Ascending aorta (tissue), 2 donors: ENCODE results near the gene ERCC3. TPM values are rescaled to one million over a fixed set of nuclear protein-coding genes. Genes with fewer than 3 reads are reported as not detected.
"Not testable (repeated sequence)": the region's sequence is repeated elsewhere in the genome, so short reads cannot be mapped to it uniquely, and the experiment has no call there.

Source experiments
- DNase-seq, 2 donors: peaks; one replicate each; pipeline ENCODE4 v3.0.0-alpha.2; 2019; ENCODE audit warnings: low spot score in 2 of 2
- H3K27ac ChIP-seq, 2 donors: fragments of 200-600 bp; sonication (generic); one replicate each; pipeline ENCODE4 v1.5.1; 2016 to 2017; ENCODE audit warnings: mild to moderate bottlenecking in 1 of 2
- H3K27me3 ChIP-seq: fragments of 200-600 bp; sonication (generic); one replicate; pipeline ENCODE4 v1.5.1; 2017
- H3K36me3 ChIP-seq, 2 donors: fragments of 200-600 bp; sonication (generic); one replicate each; pipeline ENCODE4 v1.5.1; 2016
- H3K4me1 ChIP-seq, 2 donors: fragments of 200-600 bp; sonication (generic); one replicate each; pipeline ENCODE4 v1.5.1; 2016 to 2017; ENCODE audit warnings: mild to moderate bottlenecking in 1 of 2
- H3K4me3 ChIP-seq, 2 donors: fragments of 200-600 bp; sonication (generic); one replicate each; pipeline ENCODE4 v1.5.1; 2016 to 2017; ENCODE audit warnings: mild to moderate bottlenecking in 1 of 2
- H3K9me3 ChIP-seq, 2 donors: fragments of 200-600 bp; sonication (generic); one replicate each; pipeline ENCODE4 v1.5.1; 2016
- CTCF ChIP-seq, 3 experiments: fragments of 200-600 bp in 2 of 3; fragments of 450-650 bp in 1 of 3; sonication (generic) in 2 of 3; IDR thresholded peaks; one replicate each; pipeline ENCODE4 v1.5.1; 2016 to 2019; ENCODE audit warnings: antibody characterized with exemption in 3 of 3, mild to moderate bottlenecking in 1 of 3, moderate library complexity in 1 of 3
- intact Hi-C: fragments of 100-400 bp; cut with DNase I; formaldehyde crosslinking; loops from one replicate; pipeline ENCODE4 v1.15.1; 2023
- total RNA-seq: library from RNA; depleted of rRNA; stranded (reverse); fragments of >200 nt; gene quantifications from one replicate; pipeline ENCODE4 v1.1.0, GENCODE V29; 2016

The ERCC3 gene
- total RNA-seq, 1 donor from 2014 or later, result 35.3 TPM

DNA sequence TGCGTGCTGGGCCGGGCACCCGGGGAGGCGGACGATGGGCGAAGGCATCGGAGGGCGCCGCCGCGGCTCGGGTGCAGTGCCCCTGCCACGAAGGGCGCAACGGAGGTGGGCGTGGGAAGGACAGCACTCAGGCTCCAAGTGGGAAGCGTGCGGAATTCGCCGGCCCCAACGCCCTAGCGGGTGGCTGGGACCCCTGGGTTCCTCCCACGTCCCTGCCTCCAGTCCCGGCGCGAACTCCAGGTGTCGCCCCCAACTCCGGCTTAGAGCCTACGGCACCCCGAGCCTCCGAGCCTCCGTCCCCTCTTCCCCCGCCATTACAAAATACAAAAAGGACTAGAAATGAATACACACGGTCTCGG, 75.2 kb downstream of the ERCC3 start:
- Histone ChIP-seq H3K36me3 (no peaks in the 10 kb centered on the region), H3K4me3 (peak overlapping the region; percentile 64 to 69), H3K4me1 (peaks cover 8 to 12% of the 10 kb centered on the region in 2 donors), H3K27me3 (peaks cover 22% of the 10 kb centered on the region), H3K9me3 (no peaks in the 10 kb centered on the region), H3K27ac (no peak overlapping the region)
- no peak for TF ChIP-seq CTCF (IDR thresholded peaks at IDR 0.05)
- intact Hi-C loops, result no loop called here
- DNase-seq, result no peak

GRCh38 chr2:127217470-127218325, 76.2 kb downstream of the ERCC3 start:
- DNase-seq, result no peak
- no peak for TF ChIP-seq CTCF (IDR thresholded peaks at IDR 0.05)
- intact Hi-C loops, result no loop called here

DNA sequence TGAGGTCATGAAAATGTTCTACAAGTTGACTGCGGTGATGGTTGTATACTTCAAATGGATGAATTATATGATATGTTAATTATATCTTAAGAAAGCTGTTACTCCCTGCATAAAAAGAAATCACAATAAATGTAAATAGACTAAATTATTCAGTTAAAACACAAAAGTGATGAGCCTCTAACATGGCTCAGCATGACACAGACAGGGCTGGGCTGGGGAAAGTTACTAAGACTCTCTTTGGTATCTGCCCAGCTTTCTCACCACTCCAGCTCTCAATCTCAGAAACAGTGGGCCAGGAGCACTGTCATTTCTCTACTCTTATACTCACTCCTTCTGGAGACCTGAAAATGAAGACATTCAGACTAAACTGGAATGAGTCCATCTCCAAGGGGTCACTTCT, 77.4 kb downstream of the ERCC3 start:
- no peak for DNase-seq
- no peak overlapping the region for H3K27ac ChIP-seq
- intact Hi-C loops, result no loop called here
- H3K36me3 ChIP-seq, result no peaks in the 10 kb centered on the region
- H3K4me1 ChIP-seq, result peaks cover 8 to 12% of the 10 kb centered on the region in 2 donors
- peaks cover 21% of the 10 kb centered on the region for H3K27me3 ChIP-seq
- TF ChIP-seq CTCF (IDR thresholded peaks at IDR 0.05), result no peak
- H3K9me3 ChIP-seq, result no peaks in the 10 kb centered on the region
- no peak overlapping the region for H3K4me3 ChIP-seq

More at GRCh38 chr2:127217470-127218325, 76.2 kb downstream of the ERCC3 start:
- Histone ChIP-seq H3K9me3 (no peaks in the 10 kb centered on the region), H3K36me3 (no peaks in the 10 kb centered on the region), H3K4me3 (no peak overlapping the region), H3K27ac (no peak overlapping the region), H3K4me1 (peaks cover 8 to 12% of the 10 kb centered on the region in 2 donors), H3K27me3 (peaks cover 22% of the 10 kb centered on the region)

GRCh38 chr2:127216095-127216494, 77.8 kb downstream of the ERCC3 start:
- H3K4me1 ChIP-seq, result peaks cover 8 to 12% of the 10 kb centered on the region in 2 donors
- TF ChIP-seq CTCF (IDR thresholded peaks at IDR 0.05), result no peak
- no peak overlapping the region for H3K27ac ChIP-seq
- H3K9me3 ChIP-seq, result no peaks in the 10 kb centered on the region
- H3K4me3 ChIP-seq, result no peak overlapping the region
- no peak for DNase-seq
- no peaks in the 10 kb centered on the region for H3K36me3 ChIP-seq
- H3K27me3 ChIP-seq, result peaks cover 16% of the 10 kb centered on the region
- intact Hi-C loops, result no loop called here

DNA sequence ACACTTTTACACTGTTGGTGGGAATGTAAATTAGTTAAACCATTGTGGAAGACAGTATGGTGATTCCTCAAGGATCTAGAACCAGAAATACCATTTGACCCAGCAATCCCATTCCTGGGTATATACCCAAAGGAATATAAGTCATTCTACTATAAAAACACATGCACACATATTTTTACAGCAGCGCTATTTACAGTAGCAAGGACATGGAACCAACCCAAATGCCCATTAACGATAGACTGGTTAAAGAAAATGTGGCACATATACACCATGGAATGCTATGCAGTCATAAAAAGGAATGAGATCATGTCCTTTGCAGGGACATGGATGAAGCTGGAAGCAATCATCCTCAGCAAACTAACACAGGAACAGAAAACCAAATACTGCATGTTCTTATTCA, 79.7 kb downstream of the ERCC3 start:
- intact Hi-C loops, H3K4me1 ChIP-seq, H3K27ac ChIP-seq, H3K27me3 ChIP-seq, H3K9me3 ChIP-seq, DNase-seq, H3K4me3 ChIP-seq, H3K36me3 ChIP-seq: not testable (repeated sequence)

- DNase-seq, result no peak
- no peak for TF ChIP-seq CTCF (IDR thresholded peaks at IDR 0.05)
- intact Hi-C loops, result no loop called here
- H3K9me3 ChIP-seq, result no peaks in the 10 kb centered on the region
- no peak overlapping the region for H3K4me3 ChIP-seq
- no peaks in the 10 kb centered on the region for H3K36me3 ChIP-seq
- H3K27me3 ChIP-seq, result no peaks in the 10 kb centered on the region
- H3K4me1 ChIP-seq, result no peaks in the 10 kb centered on the region
- H3K27ac ChIP-seq, result no peak overlapping the region
Observed at GRCh38 chr2:127208313-127208712, 85.6 kb downstream of the ERCC3 start.

Other genes with a start within 250 kb of the ERCC3 start
- 71.6 TPM for gene BIN1, start 187.0 kb downstream of the ERCC3 start, total RNA-seq
- not detected for gene CYP27C1, start 73.8 kb downstream of the ERCC3 start, total RNA-seq
- 47.7 TPM for gene MAP3K2, start 93.8 kb upstream of the ERCC3 start, total RNA-seq
- gene PROC, start 124.3 kb upstream of the ERCC3 start, total RNA-seq, result not detected
- gene IWS1, start 232.3 kb upstream of the ERCC3 start, total RNA-seq, result 54.6 TPM
- gene MYO7B, start 241.5 kb upstream of the ERCC3 start, total RNA-seq, result 1.3 TPM